Ramos (cell line): ENCODE measurements around the gene LPIN1.

ENCODE experiments used
- in situ Hi-C: fragments of 300-500 bp; cut with MboI; formaldehyde crosslinking; loops from one replicate; pipeline ENCODE4 v1.14.3; 2022; ENCODE audit warnings: low sequenced_read_pairs; ENCODE audit not compliant: unreplicated experiment

LPIN1 gene

GRCh38 chr2:11777886-11778415 is 31.5 kb downstream of the LPIN1 start:
- in situ Hi-C loops, result loop anchor here (25.0 kb wide), 1 partner anchor 291 kb away; no protein-coding TSS in a partner anchor

GRCh38 chr2:11778416-11778815 is 32.0 kb downstream of the LPIN1 start:
- in situ Hi-C loops, result loop anchor here (25.0 kb wide), 1 partner anchor 291 kb away; no protein-coding TSS in a partner anchor

- in situ Hi-C loops, result loop anchor here (25.0 kb wide), 1 partner anchor 292 kb away; no protein-coding TSS in a partner anchor
These were observed 32.7 kb downstream of the LPIN1 start for GRCh38 chr2:11778923-11779757.

- in situ Hi-C loops, result loop anchor here (5.0 to 25.0 kb wide), 2 partner anchors 89 to 294 kb away; no protein-coding TSS in a partner anchor
These were observed 35.2 kb downstream of the LPIN1 start for GRCh38 chr2:11781602-11782001.

- in situ Hi-C loops, result loop anchor here (5.0 to 25.0 kb wide), 2 partner anchors 92 to 297 kb away; no protein-coding TSS in a partner anchor
These were observed 37.8 kb downstream of the LPIN1 start for GRCh38 chr2:11784280-11784679.

GRCh38 chr2:11784747-11785610 is 38.5 kb downstream of the LPIN1 start:
- in situ Hi-C loops, result loop anchor here (5.0 to 25.0 kb wide), 2 partner anchors 93 to 298 kb away; no protein-coding TSS in a partner anchor

- in situ Hi-C loops, result loop anchor here (25.0 kb wide), 1 partner anchor 298 kb away; no protein-coding TSS in a partner anchor
These were observed 39.1 kb downstream of the LPIN1 start for GRCh38 chr2:11785611-11785940.

- in situ Hi-C loops, result loop anchor here (25.0 kb wide), 1 partner anchor 299 kb away; no protein-coding TSS in a partner anchor
These were observed 39.8 kb downstream of the LPIN1 start for GRCh38 chr2:11786191-11786590.

- in situ Hi-C loops, result loop anchor here (25.0 kb wide), 1 partner anchor 299 kb away; no protein-coding TSS in a partner anchor
These were observed 40.2 kb downstream of the LPIN1 start for GRCh38 chr2:11786592-11786991.

GRCh38 chr2:11787991-11788390 is 41.6 kb downstream of the LPIN1 start:
- in situ Hi-C loops, result loop anchor here (25.0 kb wide), 1 partner anchor 301 kb away; no protein-coding TSS in a partner anchor

GRCh38 chr2:11788461-11789124 is 42.2 kb downstream of the LPIN1 start:
- in situ Hi-C loops, result loop anchor here (25.0 kb wide), 1 partner anchor 301 kb away; no protein-coding TSS in a partner anchor

GRCh38 chr2:11789243-11789642 is 42.8 kb downstream of the LPIN1 start:
- in situ Hi-C loops, result loop anchor here (25.0 kb wide), 1 partner anchor 302 kb away; no protein-coding TSS in a partner anchor

- in situ Hi-C loops, result loop anchor here (25.0 kb wide), 1 partner anchor 303 kb away; no protein-coding TSS in a partner anchor
These were observed 43.8 kb downstream of the LPIN1 start for GRCh38 chr2:11790228-11790627.

GRCh38 chr2:11795590-11795989 is 49.2 kb downstream of the LPIN1 start:
- in situ Hi-C loops, result loop anchor here (25.0 kb wide), 1 partner anchor 308 kb away; no protein-coding TSS in a partner anchor

GRCh38 chr2:11796190-11797171 is 50.0 kb downstream of the LPIN1 start:
- in situ Hi-C loops, result loop anchor here (25.0 kb wide), 1 partner anchor 309 kb away; no protein-coding TSS in a partner anchor

- in situ Hi-C loops, result loop anchor here (25.0 kb wide), 1 partner anchor 311 kb away; no protein-coding TSS in a partner anchor
These were observed 51.4 kb downstream of the LPIN1 start for GRCh38 chr2:11797846-11798245.

GRCh38 chr2:11798701-11799435 is 52.4 kb downstream of the LPIN1 start:
- in situ Hi-C loops, result loop anchor here (25.0 kb wide), 1 partner anchor 312 kb away; no protein-coding TSS in a partner anchor
